SK-N-MC (cell line): ENCODE results near the gene PCBP2.

Experiments
- EZH2 ChIP-seq: fragments of 200-600 bp; sonication (generic); IDR thresholded peaks from one replicate; pipeline ENCODE4 v1.6.1; 2017; ENCODE audit warnings: antibody characterized with exemption
- FOXP2 ChIP-seq: optimal IDR thresholded peaks from 2 replicates; pipeline ENCODE3; 2011; ENCODE audit warnings: mild to moderate bottlenecking, moderate library complexity; ENCODE audit not compliant: insufficient read depth; ENCODE audit errors: extremely low read length, control extremely low read depth
- POLR2AphosphoS5 ChIP-seq: IDR thresholded peaks from 2 replicates; pipeline ENCODE4 v1.6.1; 2012; ENCODE audit warnings: mild to moderate bottlenecking, low read depth, low read length, borderline replicate concordance

GRCh38 chr12:53461059-53461458 is 9.2 kb downstream of the PCBP2 start:
- TF ChIP-seq POLR2AphosphoS5 (no peak), EZH2 (no peak), FOXP2 (no peak)
